GM12801 (cell line): ENCODE results near the gene IRF2BP1.

Source experiments
- TF ChIP-seq, protein P1 (sequence below): IDR thresholded peaks from one replicate; pipeline ENCODE4 v1.5.1; 2011; ENCODE audit warnings: control low read depth; ENCODE audit not compliant: insufficient read length; ENCODE audit errors: extremely low read depth

Gene IRF2BP1

DNA sequence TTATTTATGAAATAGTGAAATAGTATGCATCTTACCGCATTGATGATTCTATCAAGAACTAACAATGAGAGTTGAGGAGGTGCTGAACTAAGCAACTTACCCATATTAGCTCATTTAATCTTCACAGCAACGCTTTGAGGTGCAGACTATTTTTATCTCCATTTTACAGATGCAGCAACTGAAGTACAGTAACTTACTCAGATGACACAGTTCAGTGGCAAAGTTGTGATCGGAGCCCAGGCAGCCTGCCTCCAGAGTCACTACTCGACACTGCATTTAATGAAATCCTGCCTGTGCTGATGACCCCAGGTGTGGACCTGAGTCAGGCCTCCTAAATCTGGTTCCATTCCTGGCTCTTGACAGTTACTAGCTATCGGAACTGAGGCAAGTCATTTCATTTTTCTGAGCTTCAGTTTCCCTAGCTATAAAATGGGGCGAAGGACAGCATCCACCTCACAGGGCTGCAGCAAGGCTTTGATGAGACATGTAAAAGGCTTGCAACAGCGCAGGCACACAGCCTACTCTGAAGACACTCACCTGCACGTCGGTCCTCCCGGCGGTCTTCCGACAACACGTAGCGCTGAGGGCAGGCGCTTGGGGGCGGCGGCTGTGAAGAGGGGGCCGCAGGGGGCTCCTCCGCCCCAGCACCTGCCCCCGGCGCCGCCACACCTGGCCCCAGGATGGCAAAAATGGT, 14.9 kb upstream of the IRF2BP1 start:
- TF ChIP-seq, protein P1, sequence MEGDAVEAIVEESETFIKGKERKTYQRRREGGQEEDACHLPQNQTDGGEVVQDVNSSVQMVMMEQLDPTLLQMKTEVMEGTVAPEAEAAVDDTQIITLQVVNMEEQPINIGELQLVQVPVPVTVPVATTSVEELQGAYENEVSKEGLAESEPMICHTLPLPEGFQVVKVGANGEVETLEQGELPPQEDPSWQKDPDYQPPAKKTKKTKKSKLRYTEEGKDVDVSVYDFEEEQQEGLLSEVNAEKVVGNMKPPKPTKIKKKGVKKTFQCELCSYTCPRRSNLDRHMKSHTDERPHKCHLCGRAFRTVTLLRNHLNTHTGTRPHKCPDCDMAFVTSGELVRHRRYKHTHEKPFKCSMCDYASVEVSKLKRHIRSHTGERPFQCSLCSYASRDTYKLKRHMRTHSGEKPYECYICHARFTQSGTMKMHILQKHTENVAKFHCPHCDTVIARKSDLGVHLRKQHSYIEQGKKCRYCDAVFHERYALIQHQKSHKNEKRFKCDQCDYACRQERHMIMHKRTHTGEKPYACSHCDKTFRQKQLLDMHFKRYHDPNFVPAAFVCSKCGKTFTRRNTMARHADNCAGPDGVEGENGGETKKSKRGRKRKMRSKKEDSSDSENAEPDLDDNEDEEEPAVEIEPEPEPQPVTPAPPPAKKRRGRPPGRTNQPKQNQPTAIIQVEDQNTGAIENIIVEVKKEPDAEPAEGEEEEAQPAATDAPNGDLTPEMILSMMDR: no peak

DNA sequence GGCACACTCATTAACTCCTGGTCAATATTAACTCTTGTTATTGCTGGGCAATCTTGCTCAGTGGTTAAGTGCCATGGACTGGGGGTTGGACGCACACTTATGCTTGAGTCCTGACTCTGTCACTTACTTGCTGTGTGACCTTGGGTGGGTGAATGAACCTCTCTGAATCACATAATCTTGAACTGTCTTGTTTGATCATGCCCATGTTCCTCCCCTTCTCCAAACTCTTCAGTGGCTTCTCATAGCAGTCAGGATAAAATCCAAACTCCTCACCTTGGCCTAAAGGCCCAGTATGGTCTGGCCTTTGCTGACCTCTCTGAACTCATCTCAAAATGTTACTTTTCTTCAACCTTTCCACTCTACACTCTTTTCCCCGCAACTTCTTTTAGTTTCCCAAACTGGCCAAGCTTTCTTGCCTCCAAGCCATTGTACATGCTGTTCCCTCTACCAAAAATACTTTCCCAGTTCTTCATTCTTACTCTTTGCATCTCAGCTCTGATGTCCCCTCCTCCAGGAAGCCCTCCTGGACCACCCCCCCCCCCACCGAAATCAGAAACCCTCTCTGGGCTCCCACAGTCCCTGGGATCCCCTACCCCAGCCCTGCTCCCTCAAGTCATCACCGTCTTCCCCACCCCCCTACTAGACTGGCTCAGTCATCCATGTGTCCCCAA, 14.1 kb upstream of the IRF2BP1 start:
- TF ChIP-seq, protein P1: no peak

DNA sequence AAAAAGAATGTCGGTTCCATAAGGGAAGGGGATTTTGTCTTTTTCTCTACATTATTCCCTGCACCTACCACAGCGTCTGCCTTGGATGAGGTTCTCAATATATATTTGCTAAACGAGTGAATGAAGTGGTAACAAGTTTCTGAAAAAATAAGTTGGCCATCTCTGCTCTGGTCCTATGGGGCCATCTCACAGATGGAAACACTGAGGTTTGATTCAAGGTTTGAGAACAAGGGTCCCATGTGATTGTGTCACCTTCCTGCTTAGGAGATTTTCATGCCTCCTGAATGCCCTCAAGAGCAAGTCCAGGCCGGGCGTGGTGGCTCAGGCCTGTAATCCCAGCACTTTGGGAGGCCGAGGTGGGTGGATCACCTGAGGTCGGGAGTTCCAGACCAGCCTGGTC, 13.3 kb upstream of the IRF2BP1 start:
- TF ChIP-seq, protein P1: no peak

DNA sequence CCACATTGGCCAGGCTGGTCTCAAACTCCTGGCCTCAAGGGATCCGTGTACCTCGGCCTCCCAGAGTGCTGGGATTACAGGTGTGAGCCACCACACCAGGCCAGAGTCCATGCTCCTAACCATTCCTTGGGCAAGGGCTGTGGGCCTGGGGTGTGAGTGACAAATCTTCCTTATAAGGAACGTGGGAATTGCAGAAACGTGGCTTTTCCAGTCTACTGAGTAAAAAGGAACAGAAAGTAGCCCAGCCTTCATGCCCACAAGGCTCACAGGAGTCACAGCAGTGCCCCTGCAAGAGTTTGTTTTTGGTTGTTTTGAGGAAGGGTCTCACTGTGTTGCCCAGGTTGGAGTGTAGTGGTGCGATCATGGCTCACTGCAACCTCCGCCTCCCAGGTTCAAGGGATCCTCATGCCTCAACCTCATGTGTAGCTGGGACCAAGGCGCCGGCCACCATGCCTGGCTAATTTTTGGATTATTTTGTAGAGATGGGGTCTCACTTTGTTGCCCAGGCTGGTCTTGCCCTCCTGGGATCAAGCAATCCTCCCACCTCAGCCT, 11.4 kb upstream of the IRF2BP1 start:
- TF ChIP-seq, protein P1: no peak

DNA sequence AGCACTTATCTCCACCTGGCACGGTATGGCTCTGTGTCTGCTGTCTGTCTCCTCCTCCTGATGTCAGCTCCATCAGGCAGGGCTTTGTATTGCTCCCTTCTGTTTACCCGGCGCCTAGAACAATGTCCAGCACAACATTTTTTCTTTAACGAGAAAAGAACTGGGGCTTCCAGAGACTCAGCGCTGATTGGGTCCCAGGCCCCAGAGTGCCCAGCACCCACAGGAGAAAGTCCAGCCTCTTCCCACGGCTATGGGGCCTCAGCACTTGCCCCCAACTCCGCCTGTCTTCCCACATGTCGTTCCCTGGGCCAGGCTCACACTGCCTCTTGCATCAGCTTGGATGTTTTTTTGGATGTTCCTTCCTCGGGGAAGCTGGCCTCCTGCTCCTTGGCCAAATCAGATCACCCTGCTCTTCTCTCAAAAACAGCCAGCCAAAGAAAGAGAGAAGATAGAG, 9.6 kb upstream of the IRF2BP1 start:
- TF ChIP-seq, protein P1: no peak

DNA sequence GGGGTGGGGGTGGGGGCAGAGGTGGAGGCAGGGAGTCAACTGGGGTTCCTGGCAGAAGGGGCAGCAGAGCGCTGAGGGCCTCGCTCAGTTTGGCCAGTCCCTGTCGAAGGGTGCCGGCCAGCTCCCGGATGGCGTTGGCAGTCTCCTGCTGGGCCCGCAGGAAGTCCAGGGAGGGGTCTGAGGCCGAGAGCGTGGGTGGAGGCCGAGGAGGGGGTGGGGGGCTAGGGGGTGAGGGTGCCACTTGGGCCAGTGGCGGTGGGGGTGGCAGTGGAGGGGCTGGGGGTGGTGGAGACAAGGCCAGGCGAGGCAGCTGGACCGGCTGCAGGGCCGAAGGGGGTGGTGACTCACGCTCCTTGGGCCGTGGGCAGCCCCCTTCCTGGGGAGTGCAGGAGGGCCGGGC, 4.9 kb upstream of the IRF2BP1 start:
- TF ChIP-seq, protein P1: no peak

DNA sequence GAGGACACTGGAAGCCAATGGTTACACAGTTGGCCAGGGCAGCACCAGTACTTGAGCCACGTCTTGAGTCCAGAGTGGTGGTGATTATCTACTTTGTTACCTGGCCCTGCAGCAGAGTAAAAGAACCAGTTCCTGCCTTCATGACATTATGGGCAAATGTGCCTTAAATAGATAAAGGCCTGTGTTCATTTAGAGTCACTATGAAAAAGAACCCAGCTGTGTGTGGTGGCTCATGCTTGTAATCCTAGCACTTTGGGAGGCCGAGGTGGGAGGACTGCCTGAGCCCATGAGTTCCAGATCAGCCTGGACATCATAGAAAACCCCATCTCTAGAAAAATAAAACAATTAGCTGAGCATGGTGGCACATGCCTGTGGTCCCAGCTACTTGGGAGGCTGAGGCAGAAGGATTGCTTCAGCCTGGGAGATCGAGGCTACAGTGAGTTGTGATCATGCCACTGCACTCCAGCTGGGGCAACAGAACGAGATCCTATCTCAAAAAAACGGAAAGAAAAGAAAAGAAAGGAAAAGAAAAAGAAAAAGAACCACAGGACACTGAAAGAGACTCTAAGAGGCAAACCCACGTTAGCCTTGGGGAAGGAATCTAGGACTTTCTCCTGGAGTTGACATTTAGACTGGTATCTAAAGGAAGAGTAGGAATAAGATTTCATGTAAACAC, 3.4 kb upstream of the IRF2BP1 start:
- TF ChIP-seq, protein P1: no peak
